H1 (cell line): ENCODE data around the gene RIIAD1. TPM values are rescaled to one million over a fixed set of nuclear protein-coding genes. Genes with fewer than 3 reads are reported as not detected.
A peak's percentile ranks its signal among the peaks of the same experiment; 100 is the strongest.
"Not testable (repeated sequence)": the region's sequence is repeated elsewhere in the genome, so short reads cannot be mapped to it uniquely, and the experiment has no call there.

Experiments
- CTCF ChIA-PET: fragments of 300-600 bp; sonication (Branson Sonifier 250); formaldehyde crosslinking; loops from one replicate; lab custom pipeline; 2021; ENCODE audit not compliant: partially characterized antibody; lab: Charles Lee
- POLR2A ChIA-PET: fragments of 300-600 bp; sonication (Branson Sonifier 250); formaldehyde crosslinking; loops from one replicate; lab custom pipeline; 2021; ENCODE audit warnings: inconsistent platforms; ENCODE audit not compliant: partially characterized antibody; lab: Charles Lee
- DNase-seq, 2 experiments: peaks; one replicate each; pipeline versions ENCODE4 v3.0.0 to v3.0.0-alpha.2; 2010 to 2022; ENCODE audit warnings: low spot score in 2 of 2, low read depth in 1 of 2, mixed read lengths in 1 of 2
- FAIRE-seq: peaks from 2 replicates; lab custom pipeline; 2011; peaks lifted over from hg19 to GRCh38; lab: Jason Lieb, UNC
- H2AFZ ChIP-seq: 2 replicates; pipeline ENCODE4 v1.8.1; 2012; ENCODE audit warnings: low read length, inconsistent platforms
- H2AK5ac ChIP-seq: 2 replicates; pipeline ENCODE4 v1.6.1; 2013; ENCODE audit warnings: low read depth, low read length
- H2BK120ac ChIP-seq: replicated peaks from 2 replicates; pipeline ENCODE3; 2013; ENCODE audit warnings: low read depth, low read length, inconsistent platforms
- H2BK12ac ChIP-seq: 2 replicates; pipeline ENCODE4 v1.6.1; 2013; ENCODE audit warnings: low read depth, low read length
- H2BK15ac ChIP-seq: 2 replicates; pipeline ENCODE4 v1.6.1; 2013; ENCODE audit warnings: low read length
- H2BK20ac ChIP-seq: 2 replicates; pipeline ENCODE4 v1.6.1; 2013; ENCODE audit warnings: low read length
- H2BK5ac ChIP-seq: 2 replicates; pipeline ENCODE4 v1.6.1; 2013; ENCODE audit warnings: low read depth, low read length
- H3K14ac ChIP-seq: 2 replicates; pipeline ENCODE4 v1.6.1; 2013; ENCODE audit warnings: inconsistent platforms; ENCODE audit not compliant: insufficient read length
- H3K18ac ChIP-seq: 2 replicates; pipeline ENCODE4 v1.6.1; 2013; ENCODE audit warnings: low read length; ENCODE audit errors: extremely low read depth
- H3K23ac ChIP-seq: 2 replicates; pipeline ENCODE4 v1.6.1; 2013; ENCODE audit warnings: inconsistent platforms; ENCODE audit not compliant: insufficient read length
- H3K23me2 ChIP-seq: 2 replicates; pipeline ENCODE4 v1.6.1; 2013; ENCODE audit warnings: low read depth, low read length
- H3K27ac ChIP-seq: 2 replicates; pipeline ENCODE4 v1.6.1; 2011; ENCODE audit warnings: low read depth, low read length, inconsistent platforms
- H3K27me3 ChIP-seq, 4 experiments: replicated peaks in 1 of 4; 1 replicate in 1 of 4; 2 replicates in 3 of 4; pipeline versions ENCODE4 v1.6.1 to v1.8.1; 2011 to 2013; ENCODE audit warnings: low read length in 3 of 4, mild to moderate bottlenecking in 3 of 4, inconsistent platforms in 2 of 4, mixed read lengths in 2 of 4, moderate library complexity in 1 of 4; ENCODE audit not compliant: control insufficient read depth in 3 of 4, insufficient read depth in 3 of 4; ENCODE audit errors: extremely low read depth in 1 of 4
- H3K36me3 ChIP-seq, 4 experiments: 2 replicates each; pipeline versions ENCODE4 v1.6.1 to v1.8.1; 2011 to 2013; ENCODE audit warnings: mild to moderate bottlenecking in 4 of 4, low read length in 3 of 4, moderate library complexity in 2 of 4, control low read depth in 1 of 4, inconsistent platforms in 1 of 4; ENCODE audit not compliant: insufficient read depth in 4 of 4, control insufficient read depth in 2 of 4
- H3K4ac ChIP-seq: replicated peaks from 2 replicates; pipeline ENCODE3; 2013; ENCODE audit warnings: low read length, low read depth, mixed read lengths, inconsistent platforms; ENCODE audit not compliant: insufficient read length
- H3K4me1 ChIP-seq, 4 experiments: replicated peaks in 1 of 4; 1 replicate in 1 of 4; 2 replicates in 3 of 4; pipeline versions ENCODE4 v1.6.1 to v1.8.1; 2011 to 2013; ENCODE audit warnings: low read length in 3 of 4, inconsistent platforms in 2 of 4, mixed read lengths in 1 of 4; ENCODE audit not compliant: insufficient read depth in 4 of 4, control insufficient read depth in 3 of 4
- H3K4me2 ChIP-seq, 2 experiments: 2 replicates each; pipeline versions ENCODE4 v1.6.1 to v1.8.1; 2011 to 2013; ENCODE audit warnings: low read depth in 2 of 2, low read length in 2 of 2, control low read depth in 1 of 2, inconsistent platforms in 1 of 2, mild to moderate bottlenecking in 1 of 2; ENCODE audit not compliant: insufficient read depth in 1 of 2
- H3K4me3 ChIP-seq, 4 experiments: fragments of 200-600, 300-600 bp in 1 of 4; sonication (generic), shearing (Covaris generic), sonication (Bioruptor Twin) in 1 of 4; 2 replicates each; pipeline versions ENCODE4 v1.5.1 to v1.8.1; 2011 to 2016; ENCODE audit warnings: low read length in 4 of 4, low read depth in 3 of 4, control low read depth in 2 of 4, inconsistent platforms in 2 of 4, mild to moderate bottlenecking in 2 of 4, mixed read lengths in 1 of 4, moderate library complexity in 1 of 4; ENCODE audit not compliant: insufficient read depth in 2 of 4; ENCODE audit errors: extremely low read depth in 1 of 4
- H3K56ac ChIP-seq: replicated peaks from 2 replicates; pipeline ENCODE3; 2013; ENCODE audit warnings: low read depth, mild to moderate bottlenecking, mixed read lengths, low read length, inconsistent platforms; ENCODE audit not compliant: insufficient read length
- H3K79me1 ChIP-seq: 2 replicates; pipeline ENCODE4 v1.6.1; 2013; ENCODE audit warnings: low read depth, low read length, control low read depth
- H3K79me2 ChIP-seq, 2 experiments: 2 replicates each; pipeline versions ENCODE4 v1.6.1 to v1.8.1; 2012 to 2013; ENCODE audit warnings: low read length in 2 of 2, mild to moderate bottlenecking in 2 of 2, inconsistent platforms in 1 of 2; ENCODE audit not compliant: insufficient read depth in 2 of 2, control insufficient read depth in 1 of 2
- H3K9ac ChIP-seq, 4 experiments: replicated peaks in 1 of 4; 1 replicate in 1 of 4; 2 replicates in 3 of 4; pipeline versions ENCODE4 v1.6.1 to v1.8.1; 2011 to 2013; ENCODE audit warnings: low read depth in 3 of 4, low read length in 3 of 4, control low read depth in 2 of 4, mild to moderate bottlenecking in 2 of 4, moderate library complexity in 2 of 4, inconsistent platforms in 1 of 4; ENCODE audit errors: extremely low read depth in 1 of 4
- H3K9me3 ChIP-seq, 2 experiments: 2 replicates each; pipeline versions ENCODE4 v1.6.1 to v1.8.1; 2012 to 2013; ENCODE audit warnings: mild to moderate bottlenecking in 2 of 2, moderate library complexity in 2 of 2, control low read depth in 1 of 2, inconsistent platforms in 1 of 2, low read depth in 1 of 2, low read length in 1 of 2, mixed read lengths in 1 of 2; ENCODE audit not compliant: insufficient read depth in 2 of 2
- H4K20me1 ChIP-seq, 2 experiments: replicated peaks in 1 of 2; 2 replicates each; pipeline versions ENCODE3 to v1.8.1; 2011 to 2013; ENCODE audit warnings: inconsistent platforms in 2 of 2, low read length in 2 of 2, mild to moderate bottlenecking in 1 of 2; ENCODE audit not compliant: insufficient read depth in 2 of 2, control insufficient read depth in 1 of 2
- H4K5ac ChIP-seq: 2 replicates; pipeline ENCODE4 v1.6.1; 2013; ENCODE audit warnings: low read length, low read depth, mixed read lengths, inconsistent platforms; ENCODE audit not compliant: insufficient read length
- H4K8ac ChIP-seq: 2 replicates; pipeline ENCODE4 v1.8.0; 2013; ENCODE audit warnings: mild to moderate bottlenecking, moderate library complexity, low read length, inconsistent platforms; ENCODE audit not compliant: insufficient read depth; ENCODE audit errors: extremely low read depth
- H4K91ac ChIP-seq: replicated peaks from 2 replicates; pipeline ENCODE3; 2013; ENCODE audit warnings: low read length, mixed read lengths, inconsistent platforms; ENCODE audit not compliant: insufficient read length
- RAD21 ChIP-seq, 2 experiments: IDR thresholded peaks in 1 of 2; conservative IDR thresholded peaks in 1 of 2; 2 replicates each; pipeline ENCODE4 v1.6.1; 2011; ENCODE audit warnings: low read depth in 2 of 2, low read length in 2 of 2, improper control_type of control experiment in 1 of 2, inconsistent platforms in 1 of 2, mild to moderate bottlenecking in 1 of 2, moderate library complexity in 1 of 2
- WGBS, 2 experiments: shearing (Covaris generic) in 1 of 2; methylation state at CpG; one replicate each; pipeline versions ENCODE4 v1.1.6 to v1.1.7; 2013 to 2015; ENCODE audit warnings: low lambda C conversion rate in 2 of 2, mixed read lengths in 2 of 2, inconsistent platforms in 1 of 2, low coverage in 1 of 2, missing lambda C conversion rate in 1 of 2; ENCODE audit not compliant: insufficient replicate concordance in 2 of 2, insufficient coverage in 1 of 2, insufficient read length in 1 of 2; ENCODE audit errors: extremely low coverage in 1 of 2, missing lambda C conversion rate in 1 of 2; 5-methylcytosine and 5-hydroxymethylcytosine counted together
- polyA plus RNA-seq, 7 experiments: library from polyadenylated mRNA; depleted of rRNA in 3 of 7; stranded (reverse) in 5 of 7; unstranded in 2 of 7; fragments of >200 nt in 5 of 7; fragments of 200-250 nt in 2 of 7; gene quantifications; 1 replicate in 5 of 7; 2 replicates in 1 of 7; 4 replicates in 1 of 7; pipeline versions ENCODE4 v1.2.1 to v1.2.3, GENCODE V29; 2011 to 2013; ENCODE audit warnings: missing spikeins in 2 of 7, mixed read lengths in 2 of 7
- total RNA-seq: library from RNA; stranded (reverse); fragmentation: NEBNext Ultra II Directional; extraction: Animal tissue kit (Norgen Biotek cat#: 25700); gene quantifications from 2 replicates; pipeline ENCODE4 v1.2.1, GENCODE V29; 2021

RIIAD1 gene
- total and polyA plus RNA-seq, 2 of the 8 experiments (the other 6 are each of a cell fraction or from before 2014, with no cell fraction given): not detected

DNA sequence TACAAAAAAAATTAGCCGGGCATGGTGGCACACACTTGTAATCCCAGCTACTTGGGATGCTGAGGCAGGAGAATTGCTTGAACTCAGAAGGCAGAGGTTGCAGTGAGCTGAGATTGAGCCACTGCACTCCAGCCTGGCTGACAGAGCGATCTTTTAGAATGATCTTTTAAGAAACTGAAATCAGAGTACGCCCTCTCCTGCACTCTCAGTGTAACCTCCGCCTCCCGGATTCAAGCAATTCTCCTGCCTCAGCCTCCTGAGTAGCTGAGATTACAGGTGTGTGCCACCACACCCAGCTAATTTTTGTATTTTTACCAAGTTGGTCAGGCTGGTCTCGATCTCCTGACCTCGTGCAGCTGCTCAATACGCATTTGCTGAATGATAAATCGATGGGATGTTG is 12.7 kb downstream of the RIIAD1 start:
- not testable (repeated sequence) for H3K23me2 ChIP-seq, H3K56ac ChIP-seq, H2BK20ac ChIP-seq, H2BK15ac ChIP-seq, H3K4me2 ChIP-seq, H4K91ac ChIP-seq, H2BK120ac ChIP-seq, H3K27ac ChIP-seq, DNase-seq, H3K36me3 ChIP-seq, H3K14ac ChIP-seq, H3K4ac ChIP-seq, H2AFZ ChIP-seq, H4K8ac ChIP-seq, FAIRE-seq, H3K27me3 ChIP-seq, H4K20me1 ChIP-seq, H3K18ac ChIP-seq, H2AK5ac ChIP-seq, H3K79me1 ChIP-seq, H2BK5ac ChIP-seq, H4K5ac ChIP-seq, H3K79me2 ChIP-seq, H3K9ac ChIP-seq, H3K23ac ChIP-seq, H3K4me3 ChIP-seq, H2BK12ac ChIP-seq, H3K4me1 ChIP-seq
- CTCF ChIA-PET: interaction anchor here (0.6 to 4.5 kb wide), 23 partner anchors 7 to 205 kb away, joined by 3 to 90 read pairs (median 5); partner anchors contain the start of gene CELF3
- POLR2A ChIA-PET: interaction anchor here (1.4 to 1.5 kb wide), 2 partner anchors 13 to 83 kb away, joined by 3 to 4 read pairs; partner anchors contain the start of gene RIIAD1
- peaks cover 16 to 18% of the 10 kb centered on the region in 2 experiments for H3K9me3 ChIP-seq
- 90% methylated on average over 9 of the region's 9 CpGs; no CpG with 5 or more reads in 1 of the 2 experiments for WGBS, 2 experiments
- 0 out of 4 replicates have a peak, but pooled peaks of 1 of the 2 experiments have one; percentile 1 for TF ChIP-seq RAD21 (IDR thresholded peaks at IDR 0.05 in 1 of 2, conservative IDR thresholded peaks at IDR 0.05 in 1 of 2; ENCODE audit: low read depth in 2 of 2, low read length in 2 of 2)
